HCT116 (cell line): Measurements from ENCODE around the gene SFXN3. TPM values are rescaled to one million over a fixed set of nuclear protein-coding genes. Genes with fewer than 3 reads are reported as not detected.

Experiments used
- ATAC-seq: fragments of 200-7000 bp; cut with Tn5 transposase; 2 replicates; pipeline ENCODE4 v1.9.1; 2020; ENCODE audit warnings: mild to moderate bottlenecking, moderate library complexity
- BruUV-seq: library from RNA; stranded (reverse); fragments of 400-500 nt; replicated peaks from 2 replicates; lab custom pipeline; 2021; lab: Mats Ljungman, UMichigan
- CTCF ChIA-PET: fragments of 300-600 bp; sonication (Branson Sonifier 250); formaldehyde crosslinking; loops from one replicate; lab custom pipeline; 2021; ENCODE audit warnings: antibody characterized with exemption; lab: Charles Lee
- POLR2A ChIA-PET: fragments of 300-600, 350-600 bp; sonication (Branson Sonifier 250); formaldehyde crosslinking; loops from one replicate; lab custom pipeline; 2021; ENCODE audit warnings: antibody characterized with exemption; lab: Charles Lee
- RAD21 ChIA-PET, 2 experiments: fragments of 300-600 bp; sonication (Branson Sonifier 250); formaldehyde crosslinking; loops; one replicate each; lab custom pipeline; 2023; ENCODE audit warnings: low total read pairs in 2 of 2; ENCODE audit not compliant: uncharacterized antibody in 2 of 2, unreplicated experiment in 2 of 2, low non-redundant PET in 1 of 2; lab: Charles Lee
- DNase-seq: peaks from one replicate; pipeline ENCODE4 v3.0.0-alpha.2; 2010; ENCODE audit warnings: low read depth, low spot score
- H2AFZ ChIP-seq: fragments of 200-600 bp; shearing (Covaris generic), sonication (generic); 2 replicates; pipeline ENCODE4 v1.6.1; 2017; ENCODE audit warnings: low read depth, mixed run types, mixed read lengths, antibody characterized with exemption, low read length; ENCODE audit not compliant: poor library complexity, severe bottlenecking
- H3K27ac ChIP-seq: 2 replicates; pipeline ENCODE4 v1.5.1; 2012; ENCODE audit warnings: low read depth, low read length
- H3K27me3 ChIP-seq: fragments of 200-600 bp; sonication (generic); 2 replicates; pipeline ENCODE4 v1.6.1; 2016; ENCODE audit warnings: mixed run types, low read length, mixed read lengths; ENCODE audit not compliant: insufficient read depth
- H3K36me3 ChIP-seq, 2 experiments: fragments of 200-500 bp in 1 of 2; fragments of 200-600 bp in 1 of 2; sonication (Bioruptor generic) in 1 of 2; sonication (generic) in 1 of 2; 2 replicates each; pipeline versions ENCODE4 v1.5.1 to v1.6.1; 2014 to 2016; ENCODE audit warnings: low read length in 2 of 2, inconsistent platforms in 1 of 2, mixed read lengths in 1 of 2, mixed run types in 1 of 2; ENCODE audit not compliant: insufficient read depth in 2 of 2, control insufficient read depth in 1 of 2
- H3K4me1 ChIP-seq, 2 experiments: fragments of 200-600 bp in 1 of 2; sonication (generic) in 1 of 2; 2 replicates each; pipeline versions ENCODE4 v1.5.1 to v1.6.1; 2012 to 2017; ENCODE audit warnings: low read length in 2 of 2, inconsistent platforms in 1 of 2, mild to moderate bottlenecking in 1 of 2, mixed read lengths in 1 of 2, mixed run types in 1 of 2, moderate library complexity in 1 of 2; ENCODE audit not compliant: insufficient read depth in 2 of 2, control insufficient read depth in 1 of 2
- H3K4me2 ChIP-seq: fragments of 200-600 bp; sonication (generic); 2 replicates; pipeline ENCODE4 v1.6.1; 2017; ENCODE audit warnings: mixed run types, low read length, mixed read lengths
- H3K4me3 ChIP-seq, 2 experiments: fragments of 200-600 bp in 1 of 2; sonication (generic) in 1 of 2; replicated peaks in 1 of 2; 2 replicates each; pipeline ENCODE4 v1.5.1; 2011 to 2016; ENCODE audit warnings: low read length in 2 of 2, control low read depth in 1 of 2, low read depth in 1 of 2, mild to moderate bottlenecking in 1 of 2, mixed read lengths in 1 of 2, mixed run types in 1 of 2
- H3K79me2 ChIP-seq: fragments of 200-600 bp; sonication (generic); 2 replicates; pipeline ENCODE4 v1.6.1; 2017; ENCODE audit warnings: mild to moderate bottlenecking, mixed run types, low read length, moderate library complexity, mixed read lengths; ENCODE audit not compliant: insufficient read depth
- H3K9ac ChIP-seq: fragments of 200-600 bp; sonication (generic); 2 replicates; pipeline ENCODE4 v1.6.1; 2016; ENCODE audit warnings: low read length, mixed read lengths
- H3K9me2 ChIP-seq: fragments of 200-600 bp; sonication (generic), shearing (Covaris generic); 2 replicates; pipeline ENCODE4 v1.6.1; 2017; ENCODE audit warnings: mixed run types, mild to moderate bottlenecking, moderate library complexity; ENCODE audit not compliant: insufficient read depth
- H3K9me3 ChIP-seq, 2 experiments: fragments of 200-500 bp in 1 of 2; fragments of 200-600 bp in 1 of 2; sonication (Bioruptor generic) in 1 of 2; sonication (generic) in 1 of 2; 2 replicates each; pipeline ENCODE4 v1.6.1; 2014 to 2017; ENCODE audit warnings: low read length in 2 of 2, mixed read lengths in 2 of 2, inconsistent platforms in 1 of 2, low read depth in 1 of 2, mild to moderate bottlenecking in 1 of 2, mixed run types in 1 of 2, moderate library complexity in 1 of 2; ENCODE audit not compliant: control insufficient read depth in 1 of 2, insufficient read depth in 1 of 2
- H4K20me1 ChIP-seq: fragments of 200-600 bp; sonication (generic), shearing (Covaris generic); 2 replicates; pipeline ENCODE4 v1.6.1; 2017; ENCODE audit warnings: mixed run types, mild to moderate bottlenecking, moderate library complexity; ENCODE audit not compliant: insufficient read depth
- ATF3 ChIP-seq: IDR thresholded peaks from 2 replicates; pipeline ENCODE4 v1.6.1; 2012
- CBX3 ChIP-seq: IDR thresholded peaks from 2 replicates; pipeline ENCODE4 v1.6.1; 2012; ENCODE audit warnings: low read depth
- CTCF ChIP-seq, 3 experiments: fragments of 200-600 bp in 1 of 3; sonication (generic) in 1 of 3; IDR thresholded peaks in 2 of 3; conservative IDR thresholded peaks in 1 of 3; 2 replicates each; pipeline ENCODE4 v1.5.1; 2012 to 2017; ENCODE audit warnings: low read depth in 2 of 3, low read length in 2 of 3, antibody characterized with exemption in 1 of 3, borderline replicate concordance in 1 of 3, control low read depth in 1 of 3, mild to moderate bottlenecking in 1 of 3, mixed read lengths in 1 of 3, mixed run types in 1 of 3, moderate library complexity in 1 of 3; ENCODE audit not compliant: insufficient read depth in 1 of 3
- EZH2 ChIP-seq: fragments of 200-600 bp; sonication (generic); IDR thresholded peaks from 2 replicates; pipeline ENCODE4 v1.6.1; 2017; ENCODE audit warnings: antibody characterized with exemption, mixed run types
- MAX ChIP-seq: IDR thresholded peaks from 2 replicates; pipeline ENCODE4 v1.6.1; 2012
- SRF ChIP-seq: IDR thresholded peaks from 2 replicates; pipeline ENCODE4 v1.6.1; 2012; ENCODE audit warnings: low read depth
- ZBTB33 ChIP-seq: IDR thresholded peaks from 2 replicates; pipeline ENCODE4 v1.6.1; 2011; ENCODE audit warnings: mild to moderate bottlenecking, low read length, moderate library complexity; ENCODE audit not compliant: insufficient replicate concordance; ENCODE audit errors: extremely low read depth
- intact Hi-C: fragments of 100-400 bp; cut with micrococcal nuclease; formaldehyde crosslinking; loops from 2 replicates; pipeline ENCODE4 v1.10.0; 2022
- total RNA-seq: library from RNA; stranded (reverse); gene quantifications from one replicate; pipeline ENCODE4 v1.2.1, GENCODE V29; 2021; ENCODE audit not compliant: unreplicated experiment

The SFXN3 gene
- total RNA-seq, 1 experiment from 2014 or later, result 52.5 TPM

- CTCF ChIA-PET, result interaction anchor here (0.9 to 5.5 kb wide), 2 partner anchors 11 to 56 kb away, joined by 3 to 31 read pairs; no protein-coding TSS in a partner anchor
- no peak overlapping the region for H3K27ac ChIP-seq
- TF ChIP-seq ATF3, result no peak
- TF ChIP-seq EZH2, result no peak
- no peak for TF ChIP-seq MAX
- TF ChIP-seq ZBTB33, result no peak
- no peak for TF ChIP-seq CBX3
- no peak for TF ChIP-seq CTCF (IDR thresholded peaks at IDR 0.05 in 2 of 3, conservative IDR thresholded peaks at IDR 0.05 in 1 of 3; ENCODE audit: borderline replicate concordance in 1 of 3, insufficient read depth in 1 of 3, low read depth in 2 of 3, low read length in 2 of 3)
- no peak for TF ChIP-seq SRF
- intact Hi-C loops, result no loop called here
- RAD21 ChIA-PET, result no interaction called here
- ATAC-seq (no peak), DNase-seq (no peak)
- no peaks in the 10 kb centered on the region for H4K20me1 ChIP-seq
- no peak overlapping the region for H3K4me2 ChIP-seq
- no peaks in the 10 kb centered on the region for H3K36me3 ChIP-seq
- H3K27me3 ChIP-seq, result peaks cover 41% of the 10 kb centered on the region; the same call in 1 of the 2 replicates
- H3K9me3 ChIP-seq, result no peaks in the 10 kb centered on the region
- H3K4me3 ChIP-seq, result no peak overlapping the region
- H3K79me2 ChIP-seq, result no peaks in the 10 kb centered on the region
- POLR2A ChIA-PET, result no interaction called here
- BruUV-seq, result no TSS peak
- H2AFZ ChIP-seq, result no peak overlapping the region
- no peak overlapping the region for H3K9ac ChIP-seq
- peaks cover 6 to 14% of the 10 kb centered on the region in 2 experiments; a peak in 3 of 4 replicates for H3K4me1 ChIP-seq
- no peaks in the 10 kb centered on the region for H3K9me2 ChIP-seq
Observed at GRCh38 chr10:101085846-101086245, 54.8 kb downstream of the SFXN3 start.
